ENCODE results near the gene RAD51D.

- TF ChIP-seq CTCF (IDR thresholded peaks at IDR 0.05; ENCODE audit: low read depth, low read length) (no peak), EZH2phosphoT487 (IDR thresholded peaks at IDR 0.05; ENCODE audit: low read depth) (no peak)
These were observed 15.7 kb upstream of the RAD51D start for GRCh38 chr17:35135322-35135721.

Measured in OCI-LY3 (cell line).